Fibroblast of mammary gland (primary cell): ENCODE data around the gene TAB2.

Experiments
- DNase-seq: peaks from one replicate; pipeline ENCODE4 v3.0.0-alpha.2; 2010; ENCODE audit warnings: low read depth
- H3K4me3 ChIP-seq: 2 replicates; pipeline ENCODE4 v1.5.1; 2011; ENCODE audit warnings: low read depth, mild to moderate bottlenecking, low read length, moderate library complexity; ENCODE audit not compliant: control insufficient read depth
- TF ChIP-seq, protein P1 (sequence below): conservative IDR thresholded peaks from 2 replicates; pipeline ENCODE4 v1.5.1; 2011; ENCODE audit warnings: low read depth, low read length, inconsistent platforms; ENCODE audit not compliant: control insufficient read depth, insufficient read depth

TAB2 gene

GRCh38 chr6:149446791-149447376 lies 129.4 kb downstream of the TAB2 start:
- no peak overlapping the region for H3K4me3 ChIP-seq
- no peak for DNase-seq
- TF ChIP-seq, protein P1, sequence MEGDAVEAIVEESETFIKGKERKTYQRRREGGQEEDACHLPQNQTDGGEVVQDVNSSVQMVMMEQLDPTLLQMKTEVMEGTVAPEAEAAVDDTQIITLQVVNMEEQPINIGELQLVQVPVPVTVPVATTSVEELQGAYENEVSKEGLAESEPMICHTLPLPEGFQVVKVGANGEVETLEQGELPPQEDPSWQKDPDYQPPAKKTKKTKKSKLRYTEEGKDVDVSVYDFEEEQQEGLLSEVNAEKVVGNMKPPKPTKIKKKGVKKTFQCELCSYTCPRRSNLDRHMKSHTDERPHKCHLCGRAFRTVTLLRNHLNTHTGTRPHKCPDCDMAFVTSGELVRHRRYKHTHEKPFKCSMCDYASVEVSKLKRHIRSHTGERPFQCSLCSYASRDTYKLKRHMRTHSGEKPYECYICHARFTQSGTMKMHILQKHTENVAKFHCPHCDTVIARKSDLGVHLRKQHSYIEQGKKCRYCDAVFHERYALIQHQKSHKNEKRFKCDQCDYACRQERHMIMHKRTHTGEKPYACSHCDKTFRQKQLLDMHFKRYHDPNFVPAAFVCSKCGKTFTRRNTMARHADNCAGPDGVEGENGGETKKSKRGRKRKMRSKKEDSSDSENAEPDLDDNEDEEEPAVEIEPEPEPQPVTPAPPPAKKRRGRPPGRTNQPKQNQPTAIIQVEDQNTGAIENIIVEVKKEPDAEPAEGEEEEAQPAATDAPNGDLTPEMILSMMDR = no peak

DNA sequence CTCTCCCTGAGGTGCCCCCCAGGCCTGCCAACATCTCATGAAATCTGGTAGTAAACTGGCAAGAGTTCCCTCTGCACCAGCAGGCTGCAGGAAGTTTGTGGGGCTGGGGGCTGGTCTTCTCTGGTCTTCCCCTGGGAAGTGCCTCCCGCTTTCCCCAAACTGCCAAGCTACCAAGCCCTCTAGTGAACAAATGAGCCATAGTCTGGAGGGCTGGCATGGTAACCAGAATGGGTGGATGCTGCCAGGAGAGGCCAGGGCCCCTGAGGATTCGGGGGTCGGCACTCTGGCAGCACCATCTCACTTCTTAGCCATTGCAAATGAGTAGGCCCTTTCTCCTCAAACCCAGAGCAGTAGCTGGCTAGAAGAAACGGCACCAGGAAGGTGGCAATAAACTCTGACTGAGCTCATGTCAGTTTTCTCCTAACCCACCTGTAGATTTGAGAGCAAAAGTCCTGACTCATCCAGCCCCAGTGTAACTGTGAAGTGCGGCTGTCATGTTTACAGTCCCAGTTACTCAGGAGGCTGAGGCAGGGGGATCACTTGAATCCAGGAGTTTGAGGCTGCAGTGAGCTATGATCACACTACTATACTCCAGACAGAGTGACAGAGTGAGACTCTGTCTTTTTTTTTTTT lies 131.4 kb downstream of the TAB2 start:
- no peak for DNase-seq
- H3K4me3 ChIP-seq = no peak overlapping the region
- TF ChIP-seq, protein P1 = no peak

- H3K4me3 ChIP-seq = no peak overlapping the region
- TF ChIP-seq, protein P1 = no peak
- no peak for DNase-seq
Measured at GRCh38 chr6:149449831-149450678, 132.5 kb downstream of the TAB2 start.

DNA sequence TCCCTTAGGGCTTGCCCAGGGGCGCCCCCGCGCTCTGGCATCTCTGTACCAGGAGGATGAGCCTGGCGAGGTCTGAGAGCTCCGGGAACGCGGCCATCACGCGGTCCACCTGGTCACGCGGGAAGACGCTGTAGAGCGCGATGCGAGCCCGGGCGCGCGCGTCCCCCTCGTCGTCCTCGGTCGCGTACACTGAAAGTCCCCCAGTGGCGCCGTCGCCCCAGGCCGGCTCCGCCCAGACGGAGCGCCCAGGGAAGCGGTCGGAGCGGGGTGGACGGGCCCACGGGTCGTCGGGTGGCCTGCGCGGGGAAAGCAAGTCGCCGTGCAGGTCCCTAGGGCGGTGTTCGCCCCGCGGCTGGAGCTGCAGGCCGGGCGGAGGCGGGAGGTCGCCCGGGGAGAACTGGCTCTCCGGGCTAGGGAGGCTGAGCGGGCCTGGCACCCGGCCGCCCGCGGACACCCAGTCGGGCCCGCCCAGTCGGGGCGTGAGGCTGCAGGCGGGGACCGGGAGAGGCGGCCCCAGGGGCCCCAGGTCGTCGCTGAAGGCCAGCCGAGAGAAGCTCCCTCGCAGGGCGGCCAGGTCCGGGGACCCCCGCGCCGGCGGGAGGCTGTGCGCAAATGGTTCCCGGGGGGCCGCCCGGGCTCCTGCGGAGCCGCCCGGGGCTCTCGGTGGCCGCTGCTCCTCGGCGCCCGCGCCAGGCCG lies 133.3 kb downstream of the TAB2 start:
- H3K4me3 ChIP-seq = peak overlapping the region; percentile 3
- TF ChIP-seq, protein P1 = no peak
- DNase-seq = no peak

DNA sequence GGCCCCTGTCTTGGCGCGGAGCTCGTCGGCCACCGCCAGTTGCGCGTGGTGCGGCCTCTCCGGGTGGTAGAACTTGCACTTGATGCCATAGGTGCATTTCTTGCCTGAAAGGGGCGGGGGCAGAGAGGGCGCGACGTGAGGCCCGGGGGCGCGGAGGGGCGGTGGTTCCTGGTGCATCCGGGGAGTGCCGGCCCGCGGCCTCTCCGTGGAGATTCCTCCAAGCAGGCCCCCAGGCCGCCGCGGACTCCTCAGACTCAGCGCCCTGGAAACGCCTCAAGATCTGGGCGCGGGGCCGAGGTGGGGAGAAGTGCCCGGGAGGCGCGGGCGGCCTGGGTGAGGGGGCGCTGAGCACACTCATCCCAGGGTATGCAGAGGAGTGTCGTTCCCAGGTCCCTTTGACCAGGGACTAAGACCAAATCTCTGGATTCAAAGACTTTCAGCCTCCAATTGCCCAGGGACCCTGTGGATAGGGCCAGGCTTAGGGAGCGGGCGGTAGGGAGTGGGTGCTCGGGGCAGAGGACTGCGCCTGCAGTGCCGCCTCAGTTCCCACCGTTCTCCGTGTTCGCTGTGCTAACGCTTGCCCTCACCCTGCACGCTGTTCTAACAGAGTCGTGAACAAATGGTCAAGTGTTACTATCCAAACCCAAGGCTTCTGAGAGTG lies 134.0 kb downstream of the TAB2 start:
- H3K4me3 ChIP-seq = no peak overlapping the region
- no peak for DNase-seq
- TF ChIP-seq, protein P1 = no peak
